MM.1S (cell line): ENCODE measurements around the gene TTC7B.

Experiments used
- DNase-seq: peaks from one replicate; pipeline ENCODE4 v3.0.0-alpha.2; 2015
- H2AFZ ChIP-seq: fragments of 300-600 bp; sonication (generic); 2 replicates; pipeline ENCODE4 v1.6.0; 2016; ENCODE audit warnings: antibody characterized with exemption, low read length
- H3F3A ChIP-seq: fragments of 300-600 bp; sonication (generic); 2 replicates; pipeline ENCODE4 v1.6.1; 2016; ENCODE audit warnings: mild to moderate bottlenecking, antibody characterized with exemption, low read length, moderate library complexity, mixed read lengths; ENCODE audit not compliant: insufficient read depth
- H3K27ac ChIP-seq: fragments of 300-600 bp; sonication (generic); 2 replicates; pipeline ENCODE4 v1.5.1; 2016; ENCODE audit warnings: mild to moderate bottlenecking, low read length
- H3K27me3 ChIP-seq: fragments of 300-600 bp; sonication (generic); replicated peaks from 2 replicates; pipeline ENCODE4 v1.6.0; 2016; ENCODE audit warnings: low read length; ENCODE audit not compliant: insufficient read depth
- H3K36me3 ChIP-seq: fragments of 300-600 bp; sonication (generic); replicated peaks from 2 replicates; pipeline ENCODE4 v1.6.1; 2016; ENCODE audit warnings: mild to moderate bottlenecking, low read length, mixed read lengths; ENCODE audit not compliant: insufficient read depth
- H3K4me1 ChIP-seq: fragments of 300-600 bp; sonication (generic); 2 replicates; pipeline ENCODE4 v1.6.1; 2016; ENCODE audit warnings: low read length, mixed read lengths
- H3K4me2 ChIP-seq: fragments of 300-600 bp; sonication (generic); 2 replicates; pipeline ENCODE4 v1.6.0; 2016; ENCODE audit warnings: low read depth, low read length
- H3K4me3 ChIP-seq: fragments of 300-600 bp; sonication (generic); 2 replicates; pipeline ENCODE4 v1.5.1; 2016; ENCODE audit warnings: low read length, mixed read lengths
- H3K79me2 ChIP-seq: fragments of 300-600 bp; sonication (generic); 2 replicates; pipeline ENCODE4 v1.6.1; 2016; ENCODE audit warnings: mixed run types, low read length, mixed read lengths
- H3K9ac ChIP-seq: fragments of 300-600 bp; sonication (generic); 2 replicates; pipeline ENCODE4 v1.6.1; 2016; ENCODE audit warnings: low read length, mixed read lengths
- H3K9me2 ChIP-seq: fragments of 300-600 bp; sonication (generic); replicated peaks from 2 replicates; pipeline ENCODE4 v1.6.1; 2016; ENCODE audit warnings: mild to moderate bottlenecking, low read length, mixed read lengths; ENCODE audit not compliant: insufficient read depth
- H3K9me3 ChIP-seq: fragments of 300-600 bp; sonication (generic); replicated peaks from 2 replicates; pipeline ENCODE4 v1.6.1; 2016; ENCODE audit warnings: mild to moderate bottlenecking, low read length, mixed read lengths; ENCODE audit not compliant: insufficient read depth
- H4K20me1 ChIP-seq: fragments of 300-600 bp; sonication (generic); 2 replicates; pipeline ENCODE4 v1.6.1; 2016; ENCODE audit warnings: mild to moderate bottlenecking, low read length, moderate library complexity, mixed read lengths; ENCODE audit not compliant: insufficient read depth
- CTCF ChIP-seq: fragments of 300-600 bp; sonication (generic); IDR thresholded peaks from 2 replicates; pipeline ENCODE4 v1.5.1; 2016; ENCODE audit warnings: antibody characterized with exemption, low read length, mixed read lengths
- EZH2 ChIP-seq: fragments of 300-600 bp; sonication (generic); optimal IDR thresholded peaks from 2 replicates; pipeline ENCODE3; 2017; ENCODE audit warnings: low read depth, mild to moderate bottlenecking, antibody characterized with exemption, low read length, mixed read lengths
- EZH2phosphoT487 ChIP-seq: fragments of 300-600 bp; sonication (generic); IDR thresholded peaks from 2 replicates; pipeline ENCODE4 v1.6.1; 2018; ENCODE audit warnings: antibody characterized with exemption, low read length

Gene TTC7B

GRCh38 chr14:90740081-90740480, 76.1 kb downstream of the TTC7B start:
- H3K9ac ChIP-seq = no peak overlapping the region
- no peaks in the 10 kb centered on the region for H3K79me2 ChIP-seq
- no peaks in the 10 kb centered on the region for H3K27me3 ChIP-seq
- no peaks in the 10 kb centered on the region for H3K4me1 ChIP-seq
- H3K27ac ChIP-seq = no peak overlapping the region
- no peak overlapping the region for H3K4me3 ChIP-seq
- H2AFZ ChIP-seq = no peak overlapping the region
- H4K20me1 ChIP-seq = no peaks in the 10 kb centered on the region
- H3K9me2 ChIP-seq = no peaks in the 10 kb centered on the region
- H3K36me3 ChIP-seq = no peaks in the 10 kb centered on the region
- no peak for TF ChIP-seq EZH2phosphoT487
- TF ChIP-seq CTCF = no peak
- no peak for TF ChIP-seq EZH2
- no peak for DNase-seq
- no peaks in the 10 kb centered on the region for H3F3A ChIP-seq
- H3K9me3 ChIP-seq = no peaks in the 10 kb centered on the region
- H3K4me2 ChIP-seq = no peak overlapping the region

- Histone ChIP-seq H3K9me3 (no peaks in the 10 kb centered on the region), H3K27me3 (no peaks in the 10 kb centered on the region), H3K4me2 (no peak overlapping the region), H3K4me3 (no peak overlapping the region), H2AFZ (no peak overlapping the region), H4K20me1 (no peaks in the 10 kb centered on the region), H3K9ac (no peak overlapping the region), H3K36me3 (no peaks in the 10 kb centered on the region), H3F3A (no peaks in the 10 kb centered on the region), H3K79me2 (no peaks in the 10 kb centered on the region), H3K9me2 (no peaks in the 10 kb centered on the region), H3K4me1 (no peaks in the 10 kb centered on the region), H3K27ac (no peak overlapping the region)
- TF ChIP-seq EZH2 = no peak
- no peak for TF ChIP-seq CTCF
- no peak for TF ChIP-seq EZH2phosphoT487
- DNase-seq = no peak
Measured at GRCh38 chr14:90739318-90740068, 76.7 kb downstream of the TTC7B start.

DNA sequence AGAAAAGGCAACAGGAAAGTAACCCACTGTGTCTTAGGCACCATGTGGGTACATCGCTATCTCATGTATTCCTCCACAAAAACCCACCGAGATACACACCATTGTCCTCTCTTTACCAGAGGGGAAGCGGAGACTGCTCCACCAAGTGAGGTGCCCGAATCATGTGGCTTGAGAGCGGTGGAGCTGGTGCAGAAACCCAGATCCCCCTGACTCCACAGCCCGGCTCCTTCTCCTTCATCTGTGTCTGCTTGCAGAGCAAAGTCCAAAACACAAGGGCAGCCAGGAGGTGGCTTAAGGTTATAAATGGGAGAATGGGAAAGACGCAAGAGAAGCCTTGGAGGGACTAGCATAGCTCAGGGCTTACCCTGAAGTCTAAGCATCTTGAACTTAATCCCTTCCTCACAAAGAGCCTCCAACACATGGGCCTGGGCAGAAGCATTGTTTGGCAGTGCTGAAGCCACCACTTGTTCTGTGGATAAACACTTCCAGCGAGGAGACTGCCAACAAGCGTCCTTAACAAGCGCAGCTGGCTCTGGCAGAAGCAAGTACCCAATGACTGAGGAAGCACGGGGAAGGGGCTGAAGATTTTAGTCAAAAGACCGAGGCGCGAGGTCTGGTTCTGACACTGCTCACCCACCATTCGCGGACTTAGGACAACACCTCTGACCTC, 83.0 kb downstream of the TTC7B start:
- Histone ChIP-seq H3K79me2 (no peaks in the 10 kb centered on the region), H2AFZ (no peak overlapping the region), H3K27me3 (no peaks in the 10 kb centered on the region), H3K27ac (no peak overlapping the region), H3K4me2 (no peak overlapping the region), H3K9ac (no peak overlapping the region), H3K9me3 (no peaks in the 10 kb centered on the region), H3K36me3 (no peaks in the 10 kb centered on the region), H3K4me3 (no peak overlapping the region), H3F3A (no peaks in the 10 kb centered on the region), H3K9me2 (no peaks in the 10 kb centered on the region), H4K20me1 (no peaks in the 10 kb centered on the region), H3K4me1 (no peaks in the 10 kb centered on the region)
- DNase-seq = no peak
- TF ChIP-seq EZH2 (no peak), EZH2phosphoT487 (no peak), CTCF (no peak)
